ENCODE measurements around the gene TMEM119. TPM values are rescaled to one million over a fixed set of nuclear protein-coding genes. Genes with fewer than 3 reads are reported as not detected.
"Not testable (repeated sequence)": the region's sequence is repeated elsewhere in the genome, so short reads cannot be mapped to it uniquely, and the experiment has no call there.

TMEM119 gene
- total RNA-seq, 1 experiment from 2014 or later = 1.4 TPM

DNA sequence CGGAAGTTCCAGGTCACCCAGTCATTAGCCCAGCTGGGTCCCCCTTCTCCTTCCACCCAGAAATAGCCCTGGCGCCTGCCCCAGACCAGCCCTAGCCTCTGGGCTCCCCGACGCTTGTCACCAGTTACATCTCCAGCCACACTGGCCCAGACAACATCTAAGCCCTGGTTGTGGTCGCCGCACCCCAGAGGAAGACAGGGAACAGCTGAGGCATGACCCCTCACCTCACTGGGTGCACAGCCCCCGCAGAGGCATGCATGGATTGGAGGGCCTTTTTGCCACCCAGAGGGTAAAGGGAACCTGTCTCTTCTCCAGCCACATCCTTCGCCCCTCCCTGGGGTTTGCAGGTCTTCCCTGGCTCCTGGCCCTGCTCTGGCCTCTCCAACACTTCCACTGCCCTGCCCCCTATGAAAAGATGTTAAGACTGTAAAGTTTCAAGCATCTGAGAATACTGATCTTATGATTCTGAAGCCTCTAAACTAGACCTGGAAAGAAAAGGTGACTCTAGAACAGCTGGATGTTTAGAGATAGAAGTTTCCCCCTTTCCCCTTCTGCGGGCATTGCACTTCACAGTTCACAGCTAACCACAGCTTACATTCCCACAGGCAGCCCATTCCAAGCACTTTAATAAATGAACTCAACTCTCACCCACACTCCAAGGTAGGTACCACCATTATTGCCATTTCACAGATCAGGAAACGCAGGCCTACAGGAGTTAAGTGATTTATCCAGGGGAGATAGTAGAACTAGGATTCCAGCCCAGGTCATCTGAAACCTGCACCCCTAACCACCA is 14.7 kb downstream of the TMEM119 start:
- DNase-seq (ENCODE audit: low spot score) = no peak

DNA sequence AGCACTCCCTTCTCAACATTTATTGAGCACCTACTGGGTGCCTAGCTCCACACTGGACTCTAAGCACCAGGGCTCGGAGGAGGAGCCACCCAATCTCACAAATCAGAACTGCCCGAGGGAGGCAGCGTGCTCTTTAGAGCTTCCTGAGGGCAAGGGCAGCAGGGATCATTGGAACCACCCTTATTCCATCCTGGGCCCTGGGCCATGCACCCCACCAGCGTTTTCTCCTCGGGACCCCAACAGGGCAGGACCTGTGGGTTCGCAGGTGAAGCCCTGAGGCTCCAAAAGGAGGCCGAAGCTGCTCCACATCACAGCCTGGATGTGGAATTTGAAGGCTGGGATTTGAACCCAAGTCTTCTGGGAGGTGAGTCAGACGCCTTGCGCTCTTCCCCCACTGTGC is 15.4 kb downstream of the TMEM119 start:
- no peak for DNase-seq (ENCODE audit: low spot score)

GRCh38 chr12:108581311-108582227 is 16.3 kb downstream of the TMEM119 start:
- DNase-seq (ENCODE audit: low spot score) = no peak

GRCh38 chr12:108580531-108580930 is 17.4 kb downstream of the TMEM119 start:
- no peak for DNase-seq (ENCODE audit: low spot score)

DNA sequence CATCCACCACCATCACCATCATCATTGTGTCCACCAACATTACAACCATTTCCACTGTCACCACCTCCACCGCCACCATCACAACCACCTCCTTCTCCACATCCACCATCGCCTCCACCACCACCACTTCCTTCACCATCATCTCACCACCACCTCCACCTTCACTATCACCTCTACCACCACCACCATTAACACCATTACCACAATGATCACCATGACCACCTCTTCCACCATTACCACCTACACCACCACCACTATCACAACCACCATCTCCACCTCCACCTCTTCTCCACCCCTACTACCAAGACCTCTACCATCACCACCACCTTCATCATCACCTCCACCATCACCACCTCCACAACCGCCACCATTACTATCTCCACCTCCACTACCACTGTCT is 19.1 kb downstream of the TMEM119 start:
- DNase-seq (ENCODE audit: low spot score) = no peak

- no peak for DNase-seq (ENCODE audit: low spot score)
Observed at GRCh38 chr12:108578264-108578663, 19.6 kb downstream of the TMEM119 start.

DNA sequence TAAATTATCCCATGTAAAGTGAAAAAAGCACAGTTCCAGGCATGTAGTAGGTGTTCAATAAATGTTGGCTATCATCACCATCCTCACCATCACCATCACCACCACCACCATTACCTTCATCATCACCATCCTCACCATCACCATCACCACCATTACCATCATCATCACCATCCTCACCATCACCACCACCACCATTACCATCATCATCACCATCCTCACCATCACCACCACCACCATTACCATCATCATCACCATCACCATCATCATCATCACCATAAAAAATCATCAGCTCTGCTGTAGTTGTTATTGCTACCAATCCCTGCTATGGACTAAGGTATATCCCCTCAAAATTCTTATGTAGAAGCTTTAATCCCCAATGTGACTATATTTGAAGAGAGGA is 20.4 kb downstream of the TMEM119 start:
- no peak for DNase-seq (ENCODE audit: low spot score)

DNA sequence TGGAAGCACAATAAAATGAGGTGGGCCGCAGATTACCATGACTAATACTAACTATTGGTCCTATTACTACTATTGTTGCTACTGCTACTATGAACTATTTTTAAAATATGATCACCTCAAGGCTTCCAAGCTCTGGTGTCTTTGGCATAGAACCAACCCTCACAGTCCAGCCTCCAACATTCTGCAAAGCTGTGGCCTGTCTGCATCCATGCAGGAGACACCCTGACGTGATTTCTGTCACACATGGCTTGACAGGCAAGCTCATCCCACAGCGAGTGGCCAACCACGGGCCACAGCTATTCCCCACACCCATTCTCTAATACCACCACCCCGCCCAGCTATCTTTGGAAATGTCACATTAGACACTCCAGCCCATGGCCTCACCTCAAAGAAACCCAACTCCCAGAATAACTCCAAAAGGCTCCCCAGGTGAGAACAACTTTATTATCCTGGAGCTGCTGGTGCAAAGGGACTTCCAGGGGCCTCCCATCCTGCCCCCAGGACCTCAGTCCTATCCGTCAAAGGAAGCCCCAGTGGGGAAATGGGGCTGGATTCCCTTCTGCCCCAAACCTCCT is 21.1 kb downstream of the TMEM119 start:
- DNase-seq (ENCODE audit: low spot score) = no peak

- DNase-seq (ENCODE audit: low spot score) = no peak
Observed at GRCh38 chr12:108575199-108575912, 22.5 kb downstream of the TMEM119 start.

DNA sequence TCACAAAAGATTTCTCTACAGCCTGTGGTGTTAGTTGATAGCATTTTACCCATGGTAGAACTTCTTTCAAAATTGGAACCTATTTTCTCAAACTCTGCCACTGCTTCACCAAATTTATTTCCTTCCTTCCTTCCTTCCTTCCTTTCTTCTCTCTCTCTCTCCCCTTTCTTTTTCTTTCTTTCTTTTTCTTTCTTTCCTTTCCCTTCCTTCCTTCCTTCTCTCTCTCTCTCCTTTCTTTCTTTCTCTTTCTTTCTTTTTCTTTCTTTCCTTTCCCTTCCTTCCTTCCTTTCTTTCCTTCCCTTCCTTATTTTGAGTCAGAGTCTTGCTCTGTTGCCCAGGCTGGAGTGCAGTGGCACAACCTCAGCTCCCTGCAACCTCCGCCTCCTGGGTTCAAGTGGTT is 23.6 kb downstream of the TMEM119 start:
- DNase-seq (ENCODE audit: low spot score) = not testable (repeated sequence)

GRCh38 chr12:108573317-108573716 is 24.6 kb downstream of the TMEM119 start:
- DNase-seq (ENCODE audit: low spot score) = no peak

DNA sequence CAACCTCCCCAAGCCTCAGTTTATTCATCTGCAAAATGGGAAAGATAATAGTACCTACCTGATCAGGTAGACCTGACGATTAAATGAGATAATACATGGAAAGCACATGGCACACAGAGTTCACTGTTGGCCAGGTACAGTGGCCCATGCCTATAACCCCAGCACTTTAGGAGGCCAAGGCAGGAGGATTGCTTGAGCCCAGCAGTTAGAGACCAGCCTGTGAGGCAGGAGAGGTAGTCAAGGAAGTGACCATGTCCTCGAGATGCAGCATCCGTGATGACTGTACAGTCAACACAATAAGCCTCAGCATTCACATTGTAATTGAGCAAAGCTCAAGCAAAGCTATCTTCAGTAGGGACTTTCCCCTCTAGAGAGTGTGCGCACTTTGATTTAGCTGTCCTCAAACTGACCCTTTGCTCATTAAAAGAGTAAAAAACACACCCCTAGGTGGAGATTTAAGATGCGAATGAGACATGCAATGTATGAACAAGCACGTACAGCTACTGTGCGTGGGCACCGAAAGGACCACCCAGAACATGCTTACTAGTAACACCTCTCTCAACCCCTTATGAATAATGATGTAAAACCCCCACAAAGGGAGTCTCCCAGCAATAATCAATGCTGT is 25.6 kb downstream of the TMEM119 start:
- DNase-seq (ENCODE audit: low spot score) = no peak

- no peak for DNase-seq (ENCODE audit: low spot score)
Observed at GRCh38 chr12:108571609-108572165, 26.2 kb downstream of the TMEM119 start.

- no peak for DNase-seq (ENCODE audit: low spot score)
Observed at GRCh38 chr12:108570743-108571608, 26.9 kb downstream of the TMEM119 start.

- DNase-seq (ENCODE audit: low spot score) = no peak
Observed at GRCh38 chr12:108568338-108569154, 29.3 kb downstream of the TMEM119 start.

DNA sequence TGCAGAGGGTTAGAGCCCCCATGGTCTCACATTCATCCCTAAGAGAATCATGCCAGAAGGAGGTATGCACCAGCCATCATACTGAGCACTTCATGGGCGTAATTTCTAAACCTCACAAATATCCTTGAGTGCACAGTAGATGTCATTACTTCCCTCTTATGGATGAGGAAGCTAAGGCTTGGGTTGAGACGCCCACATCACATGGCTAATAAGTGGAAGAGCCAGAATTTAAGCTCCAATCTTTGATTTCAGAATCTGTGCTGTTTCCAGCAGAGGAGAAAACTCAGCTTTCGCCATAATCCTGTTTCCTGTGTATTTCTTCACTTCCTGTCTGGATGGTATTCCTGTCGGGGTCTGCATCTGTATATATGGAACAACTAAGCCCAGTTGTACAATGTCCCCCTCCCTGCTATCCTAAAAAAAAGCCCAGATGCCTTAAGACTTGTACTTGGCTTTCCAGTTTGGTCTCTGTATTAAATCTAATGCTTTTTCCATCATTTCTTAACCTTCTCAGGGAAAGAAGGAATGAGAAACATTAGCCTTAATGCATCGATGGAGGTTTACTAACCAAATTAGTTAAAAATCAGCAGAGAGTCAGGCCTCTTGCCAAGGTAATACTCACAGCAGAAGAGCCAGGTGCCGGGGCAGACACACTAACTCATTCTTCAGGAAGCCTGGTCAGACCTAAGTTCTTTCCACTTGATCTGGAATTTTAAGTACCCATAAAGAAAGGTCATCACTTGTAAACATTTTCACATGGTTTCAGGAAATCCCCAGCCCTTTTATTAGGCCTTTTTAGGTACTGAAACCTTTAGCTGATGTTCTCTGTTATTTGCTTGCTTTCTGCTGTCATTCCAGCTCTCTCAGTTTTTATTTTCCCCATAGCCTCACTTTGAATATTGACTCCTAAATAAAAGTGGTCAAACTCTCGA is 30.2 kb downstream of the TMEM119 start:
- no peak for DNase-seq (ENCODE audit: low spot score)

DNA sequence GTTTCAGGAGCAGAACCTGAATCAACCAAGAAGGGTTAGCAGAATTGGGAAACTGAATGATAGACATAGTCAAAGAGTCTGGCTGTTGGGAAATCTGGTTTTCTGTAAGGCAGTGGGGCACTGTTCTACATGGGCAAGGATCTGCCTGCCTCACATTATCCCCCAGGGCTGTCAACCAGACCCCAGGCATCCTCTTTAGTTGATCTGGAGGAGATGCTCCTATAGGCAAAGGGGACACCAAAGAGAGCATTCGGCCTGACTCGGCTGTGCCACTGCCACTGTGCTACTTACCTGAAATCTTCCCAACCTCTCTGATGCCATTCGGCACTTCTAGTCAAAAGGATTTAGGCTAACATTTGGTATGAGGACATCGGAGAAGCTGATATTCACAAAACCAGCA is 31.4 kb downstream of the TMEM119 start:
- no peak for DNase-seq (ENCODE audit: low spot score)

- peak; percentile 88 for DNase-seq (ENCODE audit: low spot score)
Observed at GRCh38 chr12:108565976-108566375, 31.9 kb downstream of the TMEM119 start.

All from H4 (cell line).